CD4-positive, alpha-beta T cell treated with Interleukin-1 beta for 1 hour (primary cell): ENCODE measurements around the gene NXPE4.
"Not testable (repeated sequence)": the region's sequence is repeated elsewhere in the genome, so short reads cannot be mapped to it uniquely, and the experiment has no call there.

Experiments used
- DNase-seq, 2 donors: peaks; one replicate each; pipeline ENCODE4 v3.0.0-alpha.2; 2020 to 2022

Gene NXPE4

DNA sequence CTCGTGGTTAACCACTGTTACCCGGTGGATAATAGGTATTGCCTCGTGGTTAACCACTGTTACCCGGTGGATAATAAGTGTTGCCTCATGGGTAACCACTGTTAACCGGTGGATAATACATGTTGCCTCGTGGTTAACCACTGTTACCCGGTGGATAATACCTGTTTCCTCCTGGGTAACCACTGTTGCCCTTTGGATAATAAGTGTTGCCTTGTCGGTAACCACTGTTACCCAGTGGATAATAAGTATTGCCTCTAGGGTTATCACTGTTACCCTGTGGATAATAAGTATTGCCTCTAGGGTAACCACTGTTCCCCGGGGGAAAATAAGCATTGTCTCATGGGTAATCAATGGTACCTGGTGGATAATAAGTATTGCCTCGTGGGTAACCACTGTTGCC, 15.0 kb upstream of the NXPE4 start:
- DNase-seq = no peak

DNA sequence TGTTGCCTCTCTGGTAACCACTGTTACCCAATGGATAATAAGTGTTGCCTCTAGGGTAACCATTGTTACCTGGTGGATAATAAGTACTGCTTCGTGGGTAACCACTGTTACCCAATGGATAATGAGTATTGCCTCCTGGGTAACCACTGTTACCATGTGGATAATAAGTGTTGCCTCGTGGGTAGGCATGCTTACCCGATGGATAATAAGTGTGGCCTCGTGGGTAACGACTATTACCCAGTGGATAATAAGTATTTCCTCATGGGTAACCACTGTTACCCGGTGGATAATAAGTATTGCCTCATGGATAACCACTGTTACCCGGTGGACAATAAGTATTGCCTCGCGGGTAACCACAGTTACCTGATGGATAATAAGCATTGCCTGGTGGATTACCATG, 13.8 kb upstream of the NXPE4 start:
- no peak for DNase-seq

DNA sequence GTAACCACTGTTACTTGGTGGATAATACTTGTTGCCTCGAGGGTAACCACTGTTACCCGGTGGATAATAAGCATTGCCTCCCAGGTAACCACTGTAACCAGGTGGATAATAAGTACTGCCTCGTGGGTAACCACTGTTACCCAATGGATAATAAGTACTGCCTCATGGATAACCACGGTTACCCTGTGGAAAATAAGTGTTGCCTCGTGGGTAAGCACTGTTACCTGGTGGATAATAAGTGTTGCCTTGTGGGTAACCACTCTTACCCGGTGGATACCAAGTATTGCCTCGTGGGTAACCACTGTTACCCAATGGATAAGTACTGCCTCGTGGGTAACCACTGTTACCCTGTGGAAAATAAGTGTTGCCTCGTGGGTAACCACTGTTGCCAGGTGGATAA, 13.0 kb upstream of the NXPE4 start:
- not testable (repeated sequence) for DNase-seq

DNA sequence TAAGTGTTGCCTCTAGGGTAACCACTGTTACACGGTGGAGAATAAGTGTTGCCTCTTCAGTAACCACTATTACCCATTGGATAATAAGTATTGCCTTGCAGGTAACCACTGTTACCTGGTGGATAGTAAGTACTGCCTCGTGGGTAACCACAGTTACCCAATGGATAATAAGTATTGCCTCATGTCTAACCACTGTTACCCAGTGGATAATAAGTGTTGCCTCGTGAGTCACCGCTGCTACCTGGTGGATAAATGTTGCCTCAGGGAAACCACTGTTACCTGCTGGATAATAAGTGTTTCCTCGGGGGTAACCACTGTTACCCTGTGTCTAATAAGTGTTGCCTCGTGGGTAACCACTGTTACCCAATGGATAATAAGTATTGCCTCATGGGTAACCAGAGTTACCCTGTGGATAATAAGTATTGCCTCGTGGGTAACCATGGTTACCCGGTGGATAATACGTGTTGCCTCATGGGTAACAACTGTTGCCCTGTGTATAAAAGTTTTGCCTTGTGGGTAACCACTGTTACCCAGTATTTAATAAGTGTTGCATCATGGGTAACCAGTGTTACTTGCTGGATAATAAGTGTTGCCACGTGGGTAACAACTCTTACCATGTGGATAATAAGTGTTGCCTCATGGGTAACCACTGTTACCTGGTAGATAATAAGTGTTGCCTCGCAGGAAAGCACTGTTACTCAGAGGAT, 12.3 kb upstream of the NXPE4 start:
- DNase-seq = no peak

DNA sequence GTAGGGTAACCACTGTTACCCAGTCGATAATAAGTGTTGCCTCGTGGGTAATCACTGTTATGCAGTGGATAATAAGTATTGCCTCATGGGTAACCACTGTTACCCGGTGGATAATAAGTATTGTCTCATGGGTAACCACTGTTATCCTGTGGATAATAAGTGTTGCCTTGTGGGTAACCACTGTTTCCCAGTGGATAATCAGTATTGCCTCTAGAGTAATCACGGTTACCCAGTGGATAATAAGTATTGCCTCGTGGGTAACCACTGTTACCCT, 11.2 kb upstream of the NXPE4 start:
- not testable (repeated sequence) for DNase-seq

DNA sequence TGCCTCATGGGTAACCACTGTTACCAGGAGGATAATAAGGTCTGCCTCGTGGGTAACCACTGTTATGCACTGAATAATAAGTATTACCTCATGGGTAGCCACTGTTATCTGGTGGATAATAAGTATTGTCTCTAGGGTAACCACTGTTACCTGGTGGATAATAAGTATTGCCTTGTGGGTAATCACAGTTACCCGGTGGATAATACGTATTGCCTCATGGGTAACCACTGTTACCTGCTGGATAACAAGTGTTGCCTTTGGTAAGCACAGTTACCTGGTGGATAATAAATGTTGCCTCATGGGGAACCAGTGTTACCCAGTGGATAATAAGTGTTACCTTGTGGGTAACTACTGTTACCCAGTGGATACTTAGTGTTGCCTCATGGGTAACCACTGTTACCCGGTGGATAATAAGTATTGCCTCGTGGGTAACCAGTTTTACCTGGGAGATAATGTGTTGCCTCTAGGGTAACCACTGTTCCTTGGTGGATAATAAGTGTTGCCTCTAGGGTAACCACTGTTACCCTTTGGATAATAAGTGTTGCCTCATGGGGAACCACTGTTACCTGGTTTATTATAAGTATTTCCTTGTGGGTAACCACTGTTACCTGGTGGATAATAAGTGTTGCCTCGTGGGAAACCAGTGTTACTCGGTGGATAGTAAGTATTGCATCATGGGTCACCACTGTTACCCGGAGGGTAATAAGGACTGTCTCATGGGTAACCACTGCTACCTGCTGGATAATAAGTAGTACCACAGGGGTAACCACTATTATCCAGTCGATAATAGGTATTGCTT, 10.6 kb upstream of the NXPE4 start:
- no peak for DNase-seq

DNA sequence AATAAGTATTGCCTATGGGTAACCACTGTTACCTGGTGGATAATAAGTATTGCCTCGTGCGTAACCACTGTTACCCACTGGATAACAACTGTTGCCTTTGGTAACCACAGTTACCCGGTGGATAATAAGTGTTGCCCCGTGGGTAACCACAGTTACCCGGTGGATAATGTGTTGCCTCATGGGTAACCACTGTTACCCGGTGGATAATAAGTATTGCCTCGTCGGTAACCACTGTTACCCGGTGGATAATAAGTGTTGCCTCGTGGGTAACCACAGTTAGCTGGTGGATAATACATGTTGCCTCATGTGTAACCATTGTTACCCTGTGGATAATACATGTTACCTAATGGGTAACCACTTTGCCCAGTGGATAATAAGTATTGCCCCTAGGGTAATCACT, 9.8 kb upstream of the NXPE4 start:
- DNase-seq = no peak

DNA sequence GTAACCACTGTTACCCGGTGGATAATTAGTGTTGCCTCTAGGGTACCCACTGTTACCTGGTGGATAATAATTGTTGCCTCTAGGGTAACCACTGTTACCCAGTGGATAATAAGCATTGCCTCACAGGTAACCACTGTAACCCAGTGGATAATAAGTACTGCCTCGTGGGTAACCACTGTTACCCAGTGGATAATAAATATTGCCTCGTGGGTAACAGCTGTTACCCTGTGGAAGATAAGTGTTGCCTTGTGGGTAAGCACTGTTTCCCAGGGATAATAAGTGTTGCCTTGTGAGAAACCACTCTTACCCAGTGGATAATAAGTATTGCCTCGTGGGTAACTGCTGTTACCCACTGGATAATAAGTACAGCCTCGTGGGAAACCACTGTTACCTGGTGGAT, 9.3 kb upstream of the NXPE4 start:
- DNase-seq = no peak

DNA sequence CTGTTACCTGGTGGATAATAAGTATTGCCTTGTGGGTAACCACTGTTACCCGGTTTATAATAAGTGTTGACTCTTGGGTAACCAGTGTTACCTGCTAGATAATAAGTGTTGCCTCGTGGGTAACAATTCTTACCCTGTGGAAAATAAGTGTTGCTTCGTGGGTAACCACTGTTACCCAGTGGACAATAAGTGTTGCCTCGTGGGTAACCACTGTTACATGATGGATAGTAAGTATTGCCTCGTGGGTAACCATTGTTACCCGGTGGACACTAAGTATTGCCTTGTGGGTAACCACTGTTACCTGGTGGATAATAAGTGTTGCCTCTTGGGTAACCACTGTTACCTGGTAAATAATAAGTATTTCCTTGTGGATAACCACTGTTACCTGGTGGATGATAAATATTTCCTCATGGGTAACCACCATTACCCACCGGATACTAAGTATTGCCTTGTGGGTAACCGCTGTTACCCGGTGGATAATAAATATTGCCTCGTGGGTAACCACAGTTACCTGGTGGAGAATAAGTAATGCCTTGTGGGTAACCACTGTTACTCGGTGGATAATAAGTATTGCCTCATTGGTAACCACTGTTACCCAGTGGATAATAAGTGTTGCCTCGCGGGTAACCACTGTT, 8.7 kb upstream of the NXPE4 start:
- no peak for DNase-seq

DNA sequence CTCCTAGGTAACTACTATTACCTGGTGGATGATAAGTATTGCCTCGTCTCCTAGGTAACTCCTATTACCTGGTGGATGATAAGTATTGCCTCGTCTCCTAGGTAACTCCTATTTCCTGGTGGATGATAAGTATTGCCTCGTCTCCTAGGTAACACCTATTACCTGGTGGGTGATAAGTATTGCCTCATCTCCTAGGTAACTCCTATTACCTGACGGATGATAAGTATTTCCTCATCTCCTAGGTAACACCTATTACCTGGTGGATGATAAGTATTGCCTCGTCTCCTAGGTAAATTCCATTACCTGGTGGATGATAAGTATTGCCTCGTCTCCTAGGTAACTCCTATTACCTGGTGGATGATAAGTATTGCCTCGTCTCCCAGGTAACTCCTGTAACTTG, 7.6 kb upstream of the NXPE4 start:
- DNase-seq = not testable (repeated sequence)

DNA sequence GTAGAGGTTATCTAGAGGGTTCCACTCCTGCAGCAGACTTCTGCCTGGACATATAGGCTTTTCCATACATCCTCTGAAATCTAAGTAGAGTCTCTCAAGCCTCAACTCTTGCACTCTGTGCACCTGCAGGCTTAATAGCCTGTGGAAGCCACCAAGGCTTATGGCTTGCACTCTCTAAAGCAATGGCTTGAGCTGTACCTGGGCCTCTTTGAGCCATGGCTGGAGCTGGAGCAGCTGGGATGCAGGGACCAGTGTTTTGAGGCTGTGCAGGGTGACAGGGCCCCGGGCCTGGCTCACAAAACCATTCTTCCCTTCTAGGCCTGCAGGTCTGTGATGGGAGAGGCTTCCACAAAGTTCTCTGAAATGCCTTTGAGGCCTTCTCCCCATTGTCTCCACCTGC, 2.9 kb upstream of the NXPE4 start:
- DNase-seq = no peak

DNA sequence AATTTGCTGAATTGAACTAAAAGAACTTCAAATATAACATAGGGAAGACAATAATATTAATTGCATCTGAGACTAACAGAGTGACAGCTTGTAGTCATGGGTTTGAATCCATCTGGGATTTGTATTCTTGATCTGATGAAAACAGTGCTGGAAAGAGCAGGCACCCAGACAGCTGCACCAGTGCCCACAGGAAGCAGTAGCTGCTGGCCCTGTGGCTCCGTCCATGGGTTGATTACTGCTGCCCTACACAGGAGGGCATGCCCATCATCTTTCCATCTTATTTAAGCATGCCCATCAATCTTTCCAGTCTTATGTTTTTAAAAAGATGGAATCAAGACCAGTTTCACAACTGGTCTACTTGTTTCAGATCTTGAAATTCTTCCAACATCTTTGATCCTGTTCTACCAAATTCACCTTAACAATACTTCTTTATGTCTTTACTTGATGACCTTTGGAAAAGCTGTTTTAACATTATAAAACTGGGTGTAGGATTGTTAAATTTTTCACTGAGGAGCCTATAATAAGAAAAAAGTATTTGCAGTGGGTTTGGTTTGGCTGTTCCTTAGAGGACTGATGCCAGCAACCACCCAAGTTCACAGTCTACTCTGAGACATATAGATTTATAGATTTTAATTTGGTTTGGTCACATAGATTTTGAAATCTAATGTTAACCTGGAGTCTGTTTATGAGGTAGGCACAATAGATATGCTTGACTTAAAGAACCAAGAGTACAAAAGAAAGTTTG, 761 bp upstream of the NXPE4 start:
- no peak for DNase-seq

DNA sequence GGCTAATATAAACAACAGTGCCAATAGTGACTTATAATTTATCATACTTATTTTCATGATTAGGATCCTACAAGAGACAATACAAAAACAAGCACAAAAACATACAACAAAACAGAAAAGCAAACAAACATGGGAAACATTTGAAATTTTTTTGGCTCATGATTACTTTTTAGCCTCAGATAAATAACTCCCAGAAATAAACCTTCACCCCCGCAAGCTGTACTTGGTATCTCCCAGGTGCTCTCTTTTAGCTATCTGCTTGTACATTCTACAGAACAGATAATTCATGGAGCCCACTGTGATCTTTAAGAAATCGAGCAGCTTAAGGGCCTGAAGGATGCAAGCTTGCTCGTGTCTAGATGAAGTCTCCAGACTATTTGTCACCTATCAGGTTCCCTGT, 883 bp downstream of the NXPE4 start:
- DNase-seq = no peak

DNA sequence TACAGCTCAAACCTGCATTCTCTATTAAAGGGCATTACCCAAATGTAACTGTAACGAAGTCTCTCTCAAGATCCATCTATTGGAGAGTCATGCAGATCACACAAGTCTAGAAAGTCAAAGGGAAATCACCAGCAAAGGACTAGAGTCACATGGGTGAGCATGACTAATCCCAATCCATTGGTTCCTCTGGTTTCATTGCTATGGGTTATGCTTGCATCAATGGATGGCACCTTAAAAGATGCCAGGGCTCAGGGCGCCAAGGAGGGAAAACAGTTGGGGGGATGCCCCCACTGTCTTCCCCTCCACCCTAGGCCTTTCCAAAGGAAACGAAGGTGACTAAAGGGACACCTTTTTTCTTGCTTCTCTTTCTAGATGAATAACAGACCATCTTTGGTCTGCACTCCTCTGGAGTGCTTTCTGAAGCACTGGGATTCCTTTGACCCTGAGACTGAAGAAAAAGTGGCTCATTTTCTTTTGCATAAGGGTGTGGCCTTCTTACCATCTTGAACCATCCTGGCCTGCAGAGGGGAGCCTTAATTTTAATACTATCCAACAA, 8.1 kb downstream of the NXPE4 start:
- no peak for DNase-seq

DNA sequence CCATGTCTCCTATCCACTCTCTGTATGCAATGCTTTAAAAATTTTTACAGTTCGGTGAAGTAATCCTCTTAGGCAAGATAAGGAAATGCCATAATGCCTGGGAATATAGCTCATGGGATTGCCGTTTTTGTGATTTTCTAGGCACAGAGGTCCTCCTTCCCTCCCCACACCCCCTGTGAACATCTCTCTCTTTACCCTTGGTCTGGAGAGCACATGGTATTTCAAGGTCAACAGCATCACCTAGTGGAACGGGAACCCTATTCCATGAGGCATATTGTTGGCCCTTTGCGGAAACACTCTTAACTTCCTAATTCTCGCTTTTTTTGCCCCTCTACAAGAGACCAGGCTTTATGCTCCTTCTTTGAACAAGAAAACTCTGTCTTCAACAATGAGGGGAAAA, 8.8 kb downstream of the NXPE4 start:
- DNase-seq = no peak

DNA sequence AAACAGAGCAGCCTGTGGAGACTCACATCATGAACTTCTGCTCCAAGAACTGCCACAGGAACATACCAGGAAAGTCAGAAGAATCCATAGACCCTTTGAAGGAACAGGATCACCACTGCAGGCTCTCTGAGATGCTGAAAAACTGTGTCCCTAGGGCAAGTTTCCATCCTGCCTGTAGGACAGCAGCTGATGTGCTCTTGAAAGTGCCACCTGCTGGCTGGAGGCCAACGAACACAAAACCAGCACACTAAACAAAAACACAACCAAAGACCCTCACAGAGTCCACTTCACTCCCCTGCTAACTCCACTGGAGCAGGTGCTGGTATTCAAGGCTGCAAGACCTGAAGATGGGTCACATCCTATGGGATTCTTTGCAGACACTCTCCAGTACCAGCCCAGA, 23.9 kb downstream of the NXPE4 start:
- DNase-seq = no peak

DNA sequence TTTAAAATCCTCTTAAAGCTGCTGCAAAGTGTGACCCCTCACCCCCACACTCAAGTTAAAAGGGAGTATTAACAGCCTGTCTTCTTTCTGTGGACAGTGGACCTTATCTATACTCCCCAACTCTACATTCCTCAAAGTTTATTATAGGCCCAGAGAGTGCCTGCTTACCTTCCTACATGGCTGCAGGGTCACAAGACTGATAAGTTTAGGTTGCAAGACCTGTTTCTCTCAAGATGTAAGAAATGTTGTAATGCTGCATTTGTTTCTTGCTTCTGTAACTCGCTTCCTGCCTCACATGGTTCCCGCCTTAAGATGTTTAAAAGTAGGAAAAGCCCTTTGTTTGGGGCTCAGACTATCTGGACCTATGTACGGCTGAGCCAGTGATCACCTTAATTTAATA, 25.8 kb downstream of the NXPE4 start:
- DNase-seq = no peak

DNA sequence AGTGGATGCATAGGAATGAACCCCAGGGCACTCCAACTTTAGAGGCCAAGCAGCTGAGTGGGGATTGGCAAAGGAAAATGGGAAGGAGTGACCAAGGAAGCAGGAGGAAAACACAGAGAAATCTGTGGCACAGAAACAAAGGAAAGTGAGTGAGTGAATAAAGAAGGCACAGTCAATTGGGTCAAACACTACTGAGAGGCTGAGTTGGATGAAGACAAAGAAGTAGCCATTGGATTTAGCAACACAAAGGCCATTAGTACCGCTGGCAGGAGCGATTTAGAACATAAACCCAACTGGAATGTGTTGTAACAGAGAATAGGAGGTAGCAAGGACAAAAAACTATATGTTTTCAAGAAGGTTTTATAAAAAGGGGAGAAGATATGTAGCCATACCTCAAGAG, 29.3 kb downstream of the NXPE4 start:
- DNase-seq = no peak

DNA sequence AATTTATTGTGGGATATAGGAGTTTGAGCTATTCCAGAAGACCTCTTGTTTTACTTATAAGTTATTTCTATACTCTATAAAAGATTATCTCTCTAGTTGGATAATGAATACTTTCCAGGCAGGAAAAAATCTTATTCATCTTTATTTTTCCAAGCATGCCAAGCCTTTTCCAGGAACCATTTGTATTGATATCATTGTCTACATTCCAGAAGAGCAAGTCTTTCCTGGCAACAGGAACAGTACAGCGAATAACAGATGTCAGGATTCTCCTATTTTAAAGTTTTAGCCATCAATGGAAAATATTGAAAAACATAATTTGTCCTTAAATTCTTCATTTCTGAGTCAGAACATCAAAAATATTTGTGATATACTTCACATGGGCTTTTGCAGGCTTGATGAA, 30.8 kb downstream of the NXPE4 start:
- no peak for DNase-seq

DNA sequence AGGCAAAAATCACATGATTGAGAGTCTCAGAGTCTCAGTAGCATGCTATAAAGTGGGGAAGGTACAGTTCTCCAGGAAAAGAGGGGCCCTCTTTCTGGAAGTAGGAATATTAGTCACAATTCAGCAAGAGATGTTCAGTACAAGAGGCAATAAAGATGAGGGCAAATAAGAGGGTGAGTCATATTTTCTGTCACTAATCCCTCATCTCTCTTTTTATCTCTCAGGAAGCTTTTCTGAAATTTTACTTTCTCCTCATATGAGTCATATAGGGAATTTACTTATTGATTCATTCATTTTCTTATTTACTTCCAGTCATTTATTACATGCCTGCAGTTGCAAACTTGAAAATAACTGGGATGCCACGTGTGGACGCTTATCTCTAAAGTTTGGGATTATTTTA, 32.5 kb downstream of the NXPE4 start:
- DNase-seq = no peak

DNA sequence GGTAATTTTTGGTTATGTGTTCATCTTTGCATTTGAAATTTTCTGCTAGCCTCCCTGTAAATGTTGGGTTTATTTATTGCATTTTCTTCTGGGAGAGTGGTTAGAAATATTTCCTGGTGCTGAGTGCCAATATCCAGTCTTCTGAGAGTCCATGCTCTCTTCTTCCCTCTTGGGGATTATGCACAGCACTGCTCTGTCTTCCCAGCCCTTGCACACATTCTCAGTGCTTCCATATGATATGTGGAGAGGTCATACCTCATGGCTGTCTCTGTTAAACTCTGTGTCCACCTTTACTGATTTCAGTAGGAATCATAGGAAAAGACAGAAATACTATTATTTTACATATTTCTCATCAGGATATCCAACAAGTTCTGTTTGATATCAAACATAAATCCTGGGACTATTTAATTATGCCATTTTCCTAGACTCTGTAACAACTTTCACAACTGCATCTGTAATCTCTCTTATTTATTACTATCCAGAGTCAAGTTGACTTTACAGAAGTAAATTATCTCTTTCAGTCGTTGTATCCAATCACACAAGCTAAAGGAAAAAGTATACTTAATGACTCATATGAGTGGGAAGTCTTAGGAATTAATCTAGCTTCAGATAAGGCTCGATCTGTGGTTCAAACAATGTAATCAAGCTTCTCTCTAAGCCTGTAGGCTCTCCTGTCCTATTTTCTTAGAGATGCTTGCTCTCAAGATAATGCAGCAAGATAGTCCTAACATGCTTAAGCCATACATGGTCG, 33.2 kb downstream of the NXPE4 start:
- DNase-seq = no peak

DNA sequence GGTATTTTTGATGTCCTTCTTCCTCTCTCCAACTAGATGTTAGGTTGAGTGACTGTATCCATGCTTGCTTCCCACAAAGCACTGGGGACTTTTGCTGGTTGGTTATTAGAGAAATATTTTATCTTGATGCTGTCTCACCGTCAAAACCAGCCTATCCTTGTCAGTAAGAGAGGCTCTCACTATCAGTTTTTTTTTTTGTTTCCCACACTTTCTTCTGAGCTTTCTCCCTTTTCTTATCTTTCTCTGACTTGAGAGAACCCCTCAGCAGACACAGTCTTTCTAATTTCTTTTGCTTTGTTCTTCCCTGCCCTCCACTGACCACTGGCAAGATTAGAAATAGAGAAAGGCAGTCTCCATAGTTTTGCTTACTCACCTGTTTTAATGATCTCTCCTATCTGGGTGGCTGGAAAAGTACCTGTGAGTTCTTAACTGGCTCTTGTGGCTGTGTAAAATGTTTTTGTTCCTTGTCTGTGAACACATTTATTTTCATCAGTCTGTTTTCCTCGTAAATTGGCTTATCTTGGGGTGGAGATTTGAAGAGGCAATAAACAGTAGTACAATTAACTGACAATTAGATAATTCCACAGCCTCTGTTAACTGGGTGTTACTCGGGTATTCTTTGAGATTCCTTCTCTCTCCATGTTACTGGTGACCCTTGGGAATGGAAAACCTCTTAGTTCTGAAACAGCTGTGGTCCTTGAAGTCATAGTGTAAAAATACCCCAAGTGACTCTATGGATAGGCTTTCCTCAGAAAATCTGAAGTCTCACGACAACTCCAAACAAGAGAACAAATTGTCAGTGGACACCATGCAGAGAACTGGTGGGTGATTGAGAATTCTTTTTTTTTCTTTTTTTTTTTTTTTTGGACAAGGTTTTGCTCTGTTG, 35.9 kb downstream of the NXPE4 start, which contains the start of gene NXPE1:
Gene NXPE1, minus strand, starts transcription at position 457 of the 886 bp plus-strand sequence. CDS start 8,680 bp downstream, outside the sequence.
- DNase-seq = no peak
